ENCODE results near the gene ZNF883. TPM values are rescaled to one million over a fixed set of nuclear protein-coding genes. Genes with fewer than 3 reads are reported as not detected.

ZNF883 gene
- total and polyA plus RNA-seq, 2 of the 8 experiments (the other 6 are each of a cell fraction or from before 2014, with no cell fraction given): 6.1 to 20.2 TPM

- no peak overlapping the region for H2AFZ ChIP-seq (ENCODE audit: low read length)
- no peaks in the 10 kb centered on the region for H4K20me1 ChIP-seq (replicated peaks in 1 of 2; ENCODE audit: control insufficient read depth in 1 of 2, insufficient read depth in 2 of 2, low read length in 2 of 2)
- POLR2A ChIA-PET (ENCODE audit: partially characterized antibody): no interaction called here
- H3K27ac ChIP-seq (ENCODE audit: low read depth, low read length): no peak overlapping the region
- H3K23ac ChIP-seq (ENCODE audit: insufficient read length): no peak overlapping the region
- H2BK15ac ChIP-seq (ENCODE audit: low read length): no peak overlapping the region
- H3K9ac ChIP-seq (replicated peaks in 1 of 4; ENCODE audit: extremely low read depth in 1 of 4, low read depth in 3 of 4, low read length in 3 of 4): no peak overlapping the region
- no peak overlapping the region for H3K18ac ChIP-seq (ENCODE audit: extremely low read depth, low read length)
- no peak overlapping the region for H4K5ac ChIP-seq (ENCODE audit: insufficient read length, low read depth, low read length)
- no peaks in the 10 kb centered on the region for H3K79me2 ChIP-seq (ENCODE audit: control insufficient read depth in 1 of 2, insufficient read depth in 2 of 2, low read length in 2 of 2)
- no peak overlapping the region for H4K8ac ChIP-seq (ENCODE audit: extremely low read depth, insufficient read depth, low read length)
- DNase-seq (ENCODE audit: low read depth in 1 of 2, low spot score in 2 of 2) (no peak), FAIRE-seq (no peak)
- H3K9me3 ChIP-seq (ENCODE audit: insufficient read depth in 2 of 2, low read depth in 1 of 2, low read length in 1 of 2): peaks cover 5 to 9% of the 10 kb centered on the region in 2 experiments
- H3K4me1 ChIP-seq (replicated peaks in 1 of 4; ENCODE audit: control insufficient read depth in 3 of 4, insufficient read depth in 4 of 4, low read length in 3 of 4): no peaks in the 10 kb centered on the region
- H2AK5ac ChIP-seq (ENCODE audit: low read depth, low read length): no peak overlapping the region
- no peaks in the 10 kb centered on the region for H3K79me1 ChIP-seq (ENCODE audit: low read depth, low read length)
- no peak overlapping the region for H3K4ac ChIP-seq (replicated peaks; ENCODE audit: insufficient read length, low read depth, low read length)
- H2BK20ac ChIP-seq (ENCODE audit: low read length): no peak overlapping the region
- CTCF ChIA-PET (ENCODE audit: partially characterized antibody): interaction anchor here (1.2 to 4.9 kb wide), 4 partner anchors 9 to 200 kb away, joined by 3 to 28 read pairs (median 8); no protein-coding TSS in a partner anchor
- no peak overlapping the region for H2BK12ac ChIP-seq (ENCODE audit: low read depth, low read length)
- no peak overlapping the region for H3K4me2 ChIP-seq (ENCODE audit: insufficient read depth in 1 of 2, low read depth in 2 of 2, low read length in 2 of 2)
- H4K91ac ChIP-seq (replicated peaks; ENCODE audit: insufficient read length, low read length): no peak overlapping the region
- H3K36me3 ChIP-seq (ENCODE audit: control insufficient read depth in 2 of 4, insufficient read depth in 4 of 4, low read length in 3 of 4): no peaks in the 10 kb centered on the region
- 86% methylated on average over 3 of the region's 3 CpGs; no CpG with 5 or more reads in 1 of the 2 experiments for WGBS, 2 experiments (ENCODE audit: extremely low coverage in 1 of 2, insufficient coverage in 1 of 2, insufficient read length in 1 of 2, insufficient replicate concordance in 2 of 2, low coverage in 1 of 2, low lambda C conversion rate in 2 of 2, missing lambda C conversion rate in 1 of 2)
- no peak overlapping the region for H3K4me3 ChIP-seq (ENCODE audit: extremely low read depth in 1 of 4, insufficient read depth in 2 of 4, low read depth in 3 of 4, low read length in 4 of 4)
- no peak overlapping the region for H2BK5ac ChIP-seq (ENCODE audit: low read depth, low read length)
- H3K23me2 ChIP-seq (ENCODE audit: low read depth, low read length): no peaks in the 10 kb centered on the region
- H2BK120ac ChIP-seq (replicated peaks; ENCODE audit: low read depth, low read length): no peak overlapping the region
- no peak overlapping the region for H3K14ac ChIP-seq (ENCODE audit: insufficient read length)
- H3K27me3 ChIP-seq (replicated peaks in 1 of 4; ENCODE audit: control insufficient read depth in 3 of 4, extremely low read depth in 1 of 4, insufficient read depth in 3 of 4, low read length in 3 of 4): no peaks in the 10 kb centered on the region; a peak in 1 of 7 replicates
- H3K56ac ChIP-seq (replicated peaks; ENCODE audit: insufficient read length, low read depth, low read length): no peak overlapping the region
- TF ChIP-seq ATF2 (IDR thresholded peaks at IDR 0.05; ENCODE audit: low read length): no peak
- no peak for TF ChIP-seq HDAC6 (IDR thresholded peaks at IDR 0.05; ENCODE audit: low read depth, low read length)
- TF ChIP-seq EP300 (IDR thresholded peaks at IDR 0.05; ENCODE audit: borderline replicate concordance in 1 of 2, low read depth in 2 of 2, low read length in 2 of 2): no peak
- no peak for TF ChIP-seq EZH2 (IDR thresholded peaks at IDR 0.05; ENCODE audit: low read depth, low read length, severe bottlenecking)
- no peak for TF ChIP-seq CBX5 (IDR thresholded peaks at IDR 0.05; ENCODE audit: low read depth, low read length)
- no peak for TF ChIP-seq BRCA1 (IDR thresholded peaks at IDR 0.05; ENCODE audit: low read depth, low read length)
- TF ChIP-seq NANOG (IDR thresholded peaks at IDR 0.05; ENCODE audit: insufficient read depth, low read depth, low read length, poor library complexity, severe bottlenecking): no peak
- TF ChIP-seq CTCF (IDR thresholded peaks at IDR 0.05; ENCODE audit: control extremely low read depth in 1 of 3, insufficient read depth in 1 of 3, low read depth in 1 of 3, low read length in 3 of 3): no peak
- TF ChIP-seq SUZ12 (IDR thresholded peaks at IDR 0.05; ENCODE audit: low read length): no peak
Observed at GRCh38 chr9:112912636-112913035, 99.4 kb downstream of the ZNF883 start.
